GM19043 (cell line): Measurements from ENCODE around the gene KDM2A.

Source experiments
- ATAC-seq: cut with Tn5 transposase; IDR thresholded peaks from one replicate; pipeline ENCODE4 v1.9.1; 2021; ENCODE audit warnings: low read depth; ENCODE audit not compliant: unreplicated experiment

The KDM2A gene

GRCh38 chr11:67292671-67293070 lies 173.6 kb downstream of the KDM2A start:
- no peak for ATAC-seq

DNA sequence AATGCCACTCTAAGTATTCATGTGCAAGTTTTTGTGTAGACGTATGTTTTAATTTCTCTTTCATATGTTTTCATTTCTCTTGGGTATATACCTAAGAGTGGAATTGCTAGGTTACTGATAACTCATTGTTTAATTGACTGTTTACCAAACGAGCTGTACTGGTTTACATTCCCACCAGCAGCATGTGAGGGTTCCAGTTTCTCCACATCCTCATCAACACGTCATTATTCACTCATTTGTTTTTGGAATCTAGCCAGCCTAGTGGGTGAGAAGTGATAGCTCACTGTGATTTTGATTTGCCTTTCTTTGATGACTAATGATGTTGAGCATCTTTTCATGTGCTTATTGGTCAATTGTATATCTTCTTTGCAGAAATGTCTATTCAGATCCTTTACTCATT lies 174.0 kb downstream of the KDM2A start:
- ATAC-seq = no peak

DNA sequence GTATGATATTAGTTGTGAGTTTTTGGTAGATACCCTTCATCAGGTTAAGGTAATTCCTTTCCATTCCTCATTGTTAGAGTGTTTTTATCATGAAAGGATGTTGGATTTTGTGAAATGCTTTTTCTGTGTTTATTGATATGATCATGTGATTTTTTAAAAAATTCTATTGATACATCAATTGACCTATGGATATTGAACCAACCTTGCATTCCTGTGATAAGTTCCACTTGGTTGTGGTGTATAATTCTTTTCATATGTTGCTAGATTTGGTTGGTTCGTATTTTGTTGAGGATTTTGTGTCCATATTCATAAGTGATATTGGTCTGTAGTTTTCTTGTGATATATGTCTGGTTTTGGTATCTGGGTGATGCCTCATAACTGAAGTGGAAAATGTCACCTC lies 176.8 kb downstream of the KDM2A start:
- no peak for ATAC-seq

DNA sequence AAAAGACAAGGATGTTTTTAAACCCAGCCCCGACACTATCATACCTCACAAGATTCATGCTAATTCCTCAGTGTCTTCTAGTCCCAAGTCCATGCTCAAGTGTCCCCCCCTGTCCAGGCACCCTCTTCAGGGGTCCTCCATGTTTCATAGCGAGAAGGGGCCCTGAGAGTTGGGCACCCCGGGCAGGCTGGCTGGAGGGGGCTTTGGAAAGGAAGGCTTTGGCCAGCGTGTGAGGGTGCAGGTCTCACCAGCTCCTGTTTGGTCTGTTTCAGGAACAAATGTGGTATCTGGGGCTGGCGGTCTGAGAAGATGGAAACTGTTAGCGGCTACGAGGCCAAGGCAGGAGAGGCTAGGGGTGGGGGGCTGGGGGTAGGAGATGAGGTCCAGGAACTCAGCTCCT lies 179.7 kb downstream of the KDM2A start:
- ATAC-seq = no peak

- no peak for ATAC-seq
Measured at GRCh38 chr11:67299471-67300191, 180.6 kb downstream of the KDM2A start.

DNA sequence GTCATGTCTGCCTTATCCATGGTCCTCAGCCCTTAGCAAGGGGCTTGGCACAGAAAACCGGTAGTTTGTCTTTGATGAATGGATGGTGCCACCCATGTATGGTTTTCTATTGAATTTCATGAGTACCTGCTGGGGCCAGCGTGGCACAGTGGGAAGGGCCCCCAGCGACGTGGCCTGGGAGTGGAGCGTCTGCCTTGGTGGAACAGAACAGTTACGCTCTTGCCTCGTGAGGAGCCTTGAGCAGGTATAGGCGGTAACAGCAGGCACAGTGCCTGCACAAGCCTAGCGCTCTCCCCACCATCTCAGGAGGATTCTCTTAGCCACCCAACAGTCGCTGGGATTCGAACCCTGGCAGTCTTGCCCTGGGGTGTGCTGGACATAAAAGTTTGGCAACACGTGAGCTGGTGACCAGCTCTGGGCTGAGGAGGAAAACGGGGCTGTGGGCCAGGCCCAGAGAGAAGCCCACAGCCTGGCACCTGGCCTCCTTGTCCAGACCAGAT lies 181.2 kb downstream of the KDM2A start:
- no peak for ATAC-seq

DNA sequence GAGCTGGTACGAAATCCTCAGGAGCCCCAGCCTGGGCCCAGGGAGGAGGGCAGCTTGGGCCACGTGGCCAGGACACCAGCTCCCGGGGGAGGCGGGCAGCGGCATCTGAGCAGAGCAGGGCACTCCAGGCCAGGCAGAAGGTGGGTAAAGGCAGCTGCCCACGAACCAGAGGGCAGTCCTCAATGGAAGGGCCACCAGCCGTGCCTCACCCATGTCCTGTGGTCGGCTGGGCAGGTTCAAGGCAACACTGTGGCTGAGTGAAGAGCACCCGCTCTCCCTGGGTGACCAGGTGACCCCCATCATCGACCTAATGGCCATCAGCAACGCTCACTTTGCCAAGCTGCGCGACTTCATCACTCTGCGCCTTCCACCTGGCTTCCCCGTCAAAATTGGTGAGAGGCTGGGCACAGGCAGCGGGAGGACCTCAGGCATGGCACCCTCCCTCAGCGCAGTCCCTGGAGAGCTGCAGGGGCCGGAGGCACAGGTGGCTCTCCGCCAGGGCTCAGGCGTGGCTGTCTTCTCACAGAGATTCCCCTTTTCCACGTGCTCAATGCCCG lies 181.8 kb downstream of the KDM2A start:
- no peak for ATAC-seq

DNA sequence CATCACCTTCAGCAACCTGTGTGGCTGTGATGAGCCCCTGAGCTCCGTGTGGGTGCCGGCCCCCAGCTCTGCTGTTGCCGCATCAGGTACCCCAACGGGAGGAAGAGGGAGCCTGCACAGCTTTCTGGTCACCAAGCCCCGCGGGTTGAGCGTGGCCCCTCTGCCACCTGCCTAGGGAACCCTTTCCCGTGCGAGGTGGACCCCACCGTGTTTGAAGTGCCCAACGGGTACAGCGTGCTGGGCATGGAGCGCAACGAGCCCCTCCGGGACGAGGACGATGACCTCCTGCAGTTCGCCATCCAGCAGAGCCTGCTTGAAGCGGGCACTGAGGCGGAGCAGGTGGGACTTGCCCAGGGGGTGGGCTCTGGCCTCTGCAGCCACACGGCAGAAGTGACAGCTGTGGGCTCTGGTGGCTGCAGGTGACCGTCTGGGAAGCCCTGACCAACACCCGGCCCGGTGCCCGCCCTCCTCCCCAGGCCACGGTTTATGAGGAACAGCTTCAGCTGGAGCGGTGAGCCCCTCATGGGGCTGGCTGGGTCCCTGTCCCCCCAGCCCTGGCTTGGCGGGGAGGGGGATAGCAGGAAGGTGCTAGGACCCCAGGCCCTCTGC lies 182.4 kb downstream of the KDM2A start:
- ATAC-seq = no peak

GRCh38 chr11:67301951-67302516 lies 183.0 kb downstream of the KDM2A start:
- no peak for ATAC-seq

- ATAC-seq = no peak
Measured at GRCh38 chr11:67302571-67303131, 183.6 kb downstream of the KDM2A start.

DNA sequence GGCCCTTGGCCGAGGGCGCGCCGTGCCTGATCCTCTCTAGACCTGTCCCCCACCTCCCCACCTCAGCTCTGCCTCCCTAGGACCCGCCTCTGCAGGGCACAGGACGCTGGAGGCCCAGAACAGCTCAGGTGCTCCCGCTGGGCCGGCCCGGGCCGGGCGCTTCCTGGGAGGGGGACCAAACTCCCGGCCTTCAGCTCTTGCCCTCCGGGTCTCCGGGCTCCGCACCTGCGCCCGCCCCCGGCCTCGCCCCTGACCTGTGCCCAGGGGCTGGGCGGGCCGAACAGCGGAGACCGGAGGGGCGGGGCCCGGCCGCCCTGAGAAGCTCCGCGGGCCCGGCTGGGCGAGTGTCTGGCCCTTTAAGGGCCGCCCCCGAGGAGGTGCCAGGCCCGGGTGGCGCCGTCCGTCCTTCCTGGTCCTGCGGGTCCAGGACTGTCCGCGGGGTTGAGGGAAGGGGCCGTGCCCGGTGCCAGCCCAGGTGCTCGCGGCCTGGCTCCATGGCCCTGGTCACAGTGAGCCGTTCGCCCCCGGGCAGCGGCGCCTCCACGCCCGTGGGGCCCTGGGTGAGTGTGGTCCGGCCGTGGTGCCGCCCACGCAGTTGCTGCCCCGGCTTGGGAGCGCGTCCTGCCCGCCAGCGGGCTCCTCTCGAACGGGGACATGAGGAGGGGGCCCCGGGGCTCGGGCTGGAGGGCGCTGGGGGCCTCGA lies 184.2 kb downstream of the KDM2A start, which contains the start of gene SSH3:
TSS of gene SSH3 (plus strand) at position 399 of the 703 bp plus-strand sequence. CDS start at position 495, 96 bp downstream.
- no peak for ATAC-seq

GRCh38 chr11:67303835-67304411 lies 184.9 kb downstream of the KDM2A start:
- ATAC-seq = no peak

GRCh38 chr11:67304511-67305113 lies 185.5 kb downstream of the KDM2A start:
- ATAC-seq = no peak

GRCh38 chr11:67306769-67307544 lies 187.9 kb downstream of the KDM2A start:
- no peak for ATAC-seq

DNA sequence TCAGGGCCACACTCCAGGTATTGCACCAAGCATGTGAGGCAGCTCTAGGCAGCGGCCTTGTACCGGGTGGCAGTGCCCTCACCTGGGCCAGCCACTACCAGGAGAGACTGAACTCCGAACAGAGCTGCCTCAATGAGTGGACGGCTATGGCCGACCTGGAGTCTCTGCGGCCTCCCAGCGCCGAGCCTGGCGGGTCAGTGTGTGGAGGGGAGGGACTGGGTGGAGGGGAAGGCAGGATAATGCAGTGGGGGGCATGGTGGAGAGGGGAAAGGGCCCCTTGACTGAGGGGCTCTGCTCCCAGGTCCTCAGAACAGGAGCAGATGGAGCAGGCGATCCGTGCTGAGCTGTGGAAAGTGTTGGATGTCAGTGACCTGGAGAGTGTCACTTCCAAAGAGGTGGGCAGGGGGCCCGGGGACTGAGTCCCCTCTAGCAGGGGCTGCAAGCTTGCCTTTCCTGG lies 188.5 kb downstream of the KDM2A start:
- no peak for ATAC-seq
